Measurements from ENCODE around the gene PIM3.
A peak's percentile ranks its signal among the peaks of the same experiment; 100 is the strongest.
"Not testable (repeated sequence)": the region's sequence is repeated elsewhere in the genome, so short reads cannot be mapped to it uniquely, and the experiment has no call there.

PIM3 gene

GRCh38 chr22:49983148-49984042 lies 22.8 kb downstream of the PIM3 start:
- DNase-seq (ENCODE audit: low read depth in 2 of 2): no peak

DNA sequence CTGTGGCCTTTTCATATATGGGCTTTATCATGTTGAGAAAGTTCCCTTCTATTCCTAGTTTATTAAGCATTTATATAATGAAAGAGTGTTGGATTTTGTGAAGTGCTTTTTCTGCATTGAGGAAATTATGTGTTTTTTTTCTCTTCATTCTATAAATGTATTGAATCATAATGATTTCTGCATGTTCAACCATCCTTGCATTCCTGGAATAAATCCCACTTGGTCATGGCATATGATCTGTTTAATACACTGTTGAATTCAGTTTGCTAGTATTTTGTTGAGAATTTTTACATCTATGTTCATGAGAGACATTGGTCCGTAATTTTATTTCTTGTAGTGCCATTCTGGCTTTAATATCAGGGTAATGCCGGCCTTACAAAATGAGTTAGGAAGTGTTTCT lies 25.8 kb downstream of the PIM3 start:
- DNase-seq (ENCODE audit: low read depth in 2 of 2): no peak

- not testable (repeated sequence) for DNase-seq (ENCODE audit: low read depth in 2 of 2)
These were observed 29.3 kb downstream of the PIM3 start for GRCh38 chr22:49989826-49990225.

DNA sequence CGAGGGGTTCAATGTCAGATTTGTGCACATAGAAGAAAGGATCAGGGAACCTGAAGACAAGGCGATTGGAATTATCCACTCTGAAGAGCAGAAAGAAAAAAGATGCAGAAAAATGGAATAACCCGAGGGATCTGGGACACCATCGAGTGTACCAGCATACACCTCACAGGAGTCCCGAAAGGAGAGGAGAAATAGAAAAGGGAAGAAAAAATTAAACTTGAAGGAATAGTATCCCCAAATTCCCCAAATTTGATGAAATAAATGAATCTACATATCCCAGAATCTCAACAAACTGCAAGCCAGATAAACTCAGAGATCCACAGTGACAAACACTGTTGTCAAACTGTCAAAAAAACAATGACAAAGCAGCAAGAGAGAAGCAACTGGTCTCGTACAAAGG lies 30.6 kb downstream of the PIM3 start:
- no peak for DNase-seq (ENCODE audit: low read depth in 2 of 2)

DNA sequence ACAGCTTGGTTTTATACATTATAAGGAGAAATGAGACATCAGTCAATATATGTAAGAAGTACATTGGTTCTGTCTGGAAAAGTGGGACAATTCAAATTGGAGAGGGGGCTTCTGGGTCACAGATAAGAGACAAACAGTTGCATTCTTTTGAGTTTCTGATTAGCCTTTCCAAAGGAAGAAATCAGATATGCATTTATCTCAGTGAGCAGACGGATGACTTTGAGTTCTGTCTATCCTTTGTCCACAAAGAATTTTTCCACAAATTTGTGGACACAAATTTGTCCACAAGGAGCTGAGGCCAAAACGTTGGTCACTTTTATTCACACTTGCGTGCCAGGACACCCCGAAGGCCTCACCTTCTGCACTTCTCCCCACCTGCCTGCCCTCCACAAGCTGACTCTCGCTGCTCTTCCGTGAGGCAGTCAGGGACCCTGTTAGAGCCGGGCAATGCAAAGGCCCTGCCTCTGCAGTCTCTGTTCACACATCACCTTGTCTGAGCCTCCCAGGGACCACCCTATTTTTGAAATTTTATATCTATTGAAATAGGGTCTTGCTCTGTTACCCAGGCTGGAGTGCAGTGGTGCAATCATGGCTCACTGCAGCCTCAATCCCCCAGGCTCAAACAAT lies 31.4 kb downstream of the PIM3 start:
- DNase-seq (ENCODE audit: low read depth in 2 of 2): no peak

GRCh38 chr22:49992921-49993648 lies 32.5 kb downstream of the PIM3 start:
- peak; percentile 50 to 51 for DNase-seq (ENCODE audit: low read depth in 2 of 2)

GRCh38 chr22:49993649-49994360 lies 33.2 kb downstream of the PIM3 start:
- DNase-seq (ENCODE audit: low read depth in 2 of 2): no peak

DNA sequence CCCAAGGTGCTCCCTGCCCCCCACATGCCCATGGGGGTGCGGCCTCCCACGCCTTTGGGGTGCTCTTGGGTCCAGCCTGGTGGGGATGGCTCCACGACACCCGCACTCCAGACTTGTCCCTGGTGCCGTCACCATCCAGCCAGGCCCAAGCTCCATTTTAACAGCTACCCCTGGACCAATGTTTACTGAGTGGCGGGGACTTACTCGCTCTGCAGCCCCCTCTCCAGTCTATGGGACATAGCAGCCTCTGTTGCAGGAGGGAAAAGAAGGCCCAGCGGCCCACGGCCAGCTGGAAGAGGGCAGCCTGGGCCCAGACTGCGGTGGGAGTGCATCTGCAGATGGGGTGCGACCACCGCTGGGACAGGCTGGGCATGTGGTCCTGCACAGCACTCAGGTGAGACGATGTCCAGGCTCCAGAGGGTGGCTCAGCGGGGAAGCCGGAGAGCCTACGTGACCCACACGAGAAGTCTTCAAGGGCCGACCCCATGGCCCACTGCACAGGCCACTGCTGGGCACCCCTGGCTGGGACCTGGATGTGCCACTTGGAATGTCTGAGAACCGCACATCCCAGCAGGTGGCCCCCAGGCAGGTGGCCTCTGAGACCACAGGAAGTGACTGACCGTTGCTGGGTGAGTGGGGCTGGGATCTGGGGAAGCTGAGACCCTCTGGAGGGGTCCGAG lies 33.9 kb downstream of the PIM3 start:
- no peak for DNase-seq (ENCODE audit: low read depth in 2 of 2)

DNA sequence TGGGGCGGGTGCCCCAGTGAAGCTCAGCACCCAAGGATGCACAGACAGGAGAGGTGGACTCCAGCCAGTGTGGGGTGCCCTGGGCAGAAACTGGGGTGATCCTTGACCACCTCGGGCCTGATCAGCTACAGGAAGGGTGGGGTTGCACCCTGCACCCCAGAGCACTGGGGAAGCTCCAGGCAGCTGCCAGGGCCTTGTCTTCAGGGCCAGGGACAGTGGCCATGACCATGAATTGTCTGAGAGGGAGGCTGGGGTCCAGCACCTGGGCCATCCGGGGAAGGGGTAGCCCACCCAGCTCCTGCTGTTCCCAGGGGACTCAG lies 34.4 kb downstream of the PIM3 start:
- no peak for DNase-seq (ENCODE audit: low read depth in 2 of 2)

DNA sequence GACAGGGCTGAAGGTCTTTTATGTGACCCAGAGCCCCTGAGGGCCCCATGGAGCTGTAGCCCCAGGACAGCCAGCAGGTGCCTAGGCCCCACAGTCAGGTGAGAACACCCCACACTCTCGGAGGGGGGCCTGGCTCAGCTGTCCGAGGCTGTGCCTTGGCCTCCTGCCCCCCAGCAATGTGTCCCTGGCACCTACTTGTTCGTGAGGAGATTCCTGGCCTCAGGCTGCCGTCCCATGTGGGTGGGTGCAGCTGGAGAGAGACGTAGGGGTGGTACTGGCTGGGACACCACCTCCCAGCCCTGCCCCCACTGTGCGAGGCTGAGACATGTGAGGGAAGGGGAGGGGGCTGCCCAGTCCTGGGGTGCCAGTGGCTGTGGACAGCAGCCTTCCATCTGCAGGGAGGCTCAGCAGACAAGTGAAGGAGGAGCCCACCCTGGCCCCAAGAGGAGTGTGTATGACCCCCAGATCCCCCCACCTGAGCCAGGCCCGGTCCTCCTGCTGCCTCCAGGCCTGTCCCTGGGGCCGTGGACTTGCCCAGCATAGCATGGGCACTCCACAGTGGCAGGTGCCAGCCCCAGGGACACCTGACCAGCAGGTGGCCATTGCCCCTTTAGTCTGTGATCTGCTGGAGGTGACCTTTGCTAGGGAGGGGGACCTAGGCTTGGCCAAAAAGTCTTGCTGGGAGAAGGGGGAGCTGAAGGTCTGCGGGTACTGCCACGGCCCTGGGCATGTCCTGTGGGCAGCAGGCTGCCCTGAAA lies 35.0 kb downstream of the PIM3 start:
- DNase-seq (ENCODE audit: low read depth in 2 of 2): no peak

DNA sequence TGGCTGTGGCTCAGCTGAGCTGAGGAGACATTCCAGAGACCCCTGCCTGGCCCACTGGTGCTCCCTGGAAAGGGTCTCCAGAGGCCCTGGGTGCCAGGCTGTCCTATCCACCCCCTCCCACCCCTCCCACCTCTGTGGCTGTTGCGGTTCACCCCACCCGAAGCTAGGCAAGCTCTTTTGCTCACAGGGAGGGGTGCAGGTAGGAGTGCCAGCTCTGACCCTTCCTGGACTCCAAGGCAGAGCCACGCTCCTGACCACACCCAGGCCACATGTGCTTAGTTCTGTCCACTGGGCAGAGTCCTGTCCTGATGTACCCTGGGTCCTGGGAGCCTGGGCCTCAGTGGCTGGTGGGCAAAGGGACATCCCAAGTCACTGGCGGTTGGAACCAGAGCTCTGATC lies 35.5 kb downstream of the PIM3 start:
- DNase-seq (ENCODE audit: low read depth in 2 of 2): no peak

DNA sequence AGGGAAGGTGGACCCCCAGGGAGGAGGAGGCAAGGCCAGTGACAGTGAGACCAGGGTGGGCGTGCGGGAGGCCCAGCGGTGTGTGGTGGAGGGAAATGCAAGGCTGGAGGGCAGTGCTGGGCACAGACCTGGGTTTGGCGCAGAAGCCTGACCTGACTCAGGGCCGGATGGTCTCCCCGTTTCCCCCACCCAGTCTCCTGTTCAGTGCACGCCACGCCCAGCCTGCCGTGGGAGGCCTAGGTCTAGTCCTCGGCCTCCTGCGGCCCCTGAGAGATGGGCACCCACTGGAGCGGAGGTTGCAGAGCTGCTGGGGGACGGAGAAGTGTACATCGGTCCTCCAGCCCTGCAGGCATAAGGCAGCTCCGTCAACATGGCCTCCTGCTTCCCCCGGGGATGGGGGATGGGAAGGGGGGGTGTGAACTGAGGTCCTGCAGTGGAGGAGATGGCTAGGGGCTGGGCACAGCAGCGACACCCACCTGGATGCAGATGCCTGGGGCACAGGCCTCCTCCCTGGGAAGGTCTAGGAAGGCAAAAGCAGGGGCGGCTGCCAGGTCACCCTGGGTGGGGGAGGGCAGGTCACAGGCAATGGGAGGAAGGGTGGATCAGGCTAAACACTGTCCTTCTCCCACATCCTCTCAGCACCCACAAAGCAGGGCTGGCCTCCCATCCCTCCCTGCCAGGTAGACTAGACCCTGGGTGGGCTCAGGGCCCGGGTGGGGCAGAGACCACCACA lies 36.1 kb downstream of the PIM3 start:
- no peak for DNase-seq (ENCODE audit: low read depth in 2 of 2)

- DNase-seq (ENCODE audit: low read depth in 2 of 2): no peak
These were observed 36.7 kb downstream of the PIM3 start for GRCh38 chr22:49997251-49997599.

GRCh38 chr22:49997932-49998717 lies 37.6 kb downstream of the PIM3 start:
- DNase-seq (ENCODE audit: low read depth in 2 of 2): no peak

GRCh38 chr22:49998718-49999062 lies 38.1 kb downstream of the PIM3 start:
- DNase-seq (ENCODE audit: low read depth in 2 of 2): no peak

- no peak for DNase-seq (ENCODE audit: low read depth in 2 of 2)
These were observed 38.7 kb downstream of the PIM3 start for GRCh38 chr22:49999063-49999945.

GRCh38 chr22:49999946-50000586 lies 39.5 kb downstream of the PIM3 start:
- DNase-seq (ENCODE audit: low read depth in 2 of 2): no peak

All from stimulated activated CD8-positive, alpha-beta memory T cell treated with anti-CD3 and anti-CD28 coated beads, Interleukin-15, amount 100 ng/mL, for 4 hours (primary cell).